Pulmonary artery endothelial cell (primary cell): ENCODE data around the gene GLYATL2. TPM values are rescaled to one million over a fixed set of nuclear protein-coding genes. Genes with fewer than 3 reads are reported as not detected.

Experiments
- DNase-seq: peaks from one replicate; pipeline ENCODE4 v3.0.0-alpha.2; 2011; ENCODE audit warnings: low read depth, low spot score
- total RNA-seq: library from RNA; depleted of rRNA; stranded (reverse); fragments of >200 nt; gene quantifications from 2 replicates; pipeline ENCODE4 v1.2.3, GENCODE V29; 2014

The GLYATL2 gene, protein sequence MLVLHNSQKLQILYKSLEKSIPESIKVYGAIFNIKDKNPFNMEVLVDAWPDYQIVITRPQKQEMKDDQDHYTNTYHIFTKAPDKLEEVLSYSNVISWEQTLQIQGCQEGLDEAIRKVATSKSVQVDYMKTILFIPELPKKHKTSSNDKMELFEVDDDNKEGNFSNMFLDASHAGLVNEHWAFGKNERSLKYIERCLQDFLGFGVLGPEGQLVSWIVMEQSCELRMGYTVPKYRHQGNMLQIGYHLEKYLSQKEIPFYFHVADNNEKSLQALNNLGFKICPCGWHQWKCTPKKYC
- not detected in 2 replicates for total RNA-seq

DNA sequence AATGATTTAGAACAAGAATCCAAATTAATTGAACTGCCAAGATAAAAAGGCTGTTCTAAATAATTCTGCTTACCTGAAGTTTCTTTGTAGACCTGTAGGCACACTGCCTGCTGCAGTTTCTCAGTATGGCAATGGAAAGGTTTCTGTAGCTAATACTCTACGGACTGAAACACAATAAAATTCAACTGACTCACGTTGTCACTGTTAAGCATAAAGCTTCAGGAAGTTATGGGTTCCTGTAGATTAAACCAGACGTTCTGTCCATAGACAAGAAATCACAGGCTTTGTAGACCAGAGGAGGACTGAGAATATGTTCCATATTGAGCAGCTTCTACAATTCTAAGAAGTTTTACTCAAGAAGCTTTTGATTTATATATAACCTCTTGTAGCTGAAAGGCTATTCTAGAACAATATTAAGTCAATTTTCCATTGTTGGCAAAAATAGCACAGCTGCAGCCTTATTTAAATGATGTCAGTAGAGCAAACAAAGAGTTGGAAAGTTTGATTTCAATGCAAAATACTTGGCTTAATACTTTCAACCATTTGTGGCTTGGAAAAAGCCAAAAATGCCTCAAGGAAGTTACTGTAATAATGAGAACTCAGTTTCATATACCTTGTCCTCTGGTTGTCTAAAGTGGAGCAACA lies at the start of gene GLYATL2:
GLYATL2 (minus strand) TSS at position 344 of the 645 bp plus-strand sequence. CDS start 5,092 bp downstream, outside the sequence.
- no peak for DNase-seq

DNA sequence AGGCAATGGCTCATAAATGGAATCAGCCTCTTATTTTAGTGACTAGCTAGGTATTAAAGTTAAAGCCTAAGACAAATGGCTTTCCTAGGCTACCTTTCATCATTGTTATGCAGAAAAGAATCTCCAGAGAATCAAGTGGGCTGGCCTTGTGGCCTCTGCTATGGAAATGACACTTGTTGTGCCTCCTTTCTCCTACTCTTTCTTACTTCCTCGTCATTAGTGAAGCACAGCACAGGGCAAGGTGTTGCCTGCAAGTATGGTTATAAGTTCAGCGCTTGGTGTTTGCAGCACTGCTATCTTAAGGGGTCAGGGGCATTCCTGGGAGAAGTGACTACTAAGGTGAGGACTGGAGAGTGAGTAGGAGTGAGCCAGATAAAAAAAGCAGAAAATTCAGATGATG lies 49.4 kb upstream of the GLYATL2 start:
- DNase-seq, result no peak

DNA sequence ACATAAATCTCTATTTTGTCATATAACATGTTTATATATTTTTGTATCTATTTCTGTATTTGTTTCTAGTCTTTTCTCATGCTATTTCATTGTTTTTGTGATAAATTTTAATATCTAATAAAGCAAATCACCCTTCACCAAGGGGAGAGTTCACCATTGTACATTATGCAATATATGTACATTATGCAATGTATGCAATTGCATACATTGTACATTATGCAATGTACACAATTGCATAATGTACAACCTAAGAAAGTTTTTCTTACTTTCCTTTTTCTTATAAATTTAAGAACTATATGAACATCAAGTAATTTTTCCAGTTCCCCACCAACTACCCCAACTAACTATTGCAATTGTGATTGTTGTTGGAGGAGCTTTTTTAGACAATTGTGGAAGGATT lies 44.1 kb upstream of the GLYATL2 start:
- no peak for DNase-seq

DNA sequence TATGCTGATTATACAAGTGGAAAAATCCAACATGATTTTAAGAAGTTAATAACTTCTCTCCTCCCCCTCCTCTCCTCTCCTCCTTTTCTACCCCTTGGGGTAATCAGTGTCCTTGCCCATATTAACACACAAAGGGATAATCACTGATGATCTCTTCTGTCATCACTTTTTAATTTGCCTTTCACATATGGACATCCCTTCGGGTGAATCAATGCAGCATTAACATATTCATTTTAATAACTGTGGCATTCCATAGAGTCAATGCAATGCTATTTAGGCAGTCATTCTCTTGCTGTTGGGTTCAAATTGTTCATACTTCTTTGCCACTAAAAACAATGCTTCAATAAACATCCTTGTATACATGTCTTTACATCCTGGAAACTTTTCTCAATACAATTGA lies 42.9 kb upstream of the GLYATL2 start:
- no peak for DNase-seq

DNA sequence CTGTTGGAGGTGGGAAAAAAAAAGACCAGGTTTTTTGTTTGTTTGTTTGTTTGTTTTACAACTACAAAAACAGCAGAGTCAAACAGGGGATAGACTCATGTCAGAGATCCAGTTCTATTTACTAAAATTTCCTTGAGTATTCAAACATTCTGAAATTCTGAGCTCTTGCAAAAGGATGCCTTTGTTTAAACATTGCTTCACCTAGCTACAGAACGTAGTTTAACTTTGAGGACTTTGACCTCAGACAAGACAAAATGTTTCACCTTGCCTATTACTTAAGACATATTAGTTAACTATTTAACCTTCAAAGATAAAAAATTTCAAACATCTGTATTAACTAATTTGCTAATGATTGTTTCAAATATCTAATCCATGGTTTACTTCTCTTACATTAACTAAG lies 36.1 kb upstream of the GLYATL2 start:
- no peak for DNase-seq

DNA sequence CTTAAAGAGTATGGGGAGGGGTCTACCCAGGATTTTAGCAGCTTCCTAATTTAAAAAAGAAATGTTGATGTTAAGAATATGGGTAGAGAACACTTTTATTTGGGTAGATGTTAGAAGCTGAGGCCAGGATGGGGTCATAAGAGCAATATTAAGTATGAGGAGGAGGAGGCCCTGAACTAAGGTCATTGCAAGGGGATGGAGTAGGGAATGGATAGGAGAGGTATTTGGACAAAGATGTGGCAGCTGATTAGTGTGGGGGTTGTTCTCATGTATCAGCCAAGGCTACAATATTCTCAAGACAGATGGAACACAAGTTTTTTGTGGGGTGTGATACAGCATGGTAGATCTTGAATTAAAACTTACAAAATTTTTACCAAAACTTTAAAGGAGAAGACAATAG lies 35.7 kb upstream of the GLYATL2 start:
- no peak for DNase-seq

DNA sequence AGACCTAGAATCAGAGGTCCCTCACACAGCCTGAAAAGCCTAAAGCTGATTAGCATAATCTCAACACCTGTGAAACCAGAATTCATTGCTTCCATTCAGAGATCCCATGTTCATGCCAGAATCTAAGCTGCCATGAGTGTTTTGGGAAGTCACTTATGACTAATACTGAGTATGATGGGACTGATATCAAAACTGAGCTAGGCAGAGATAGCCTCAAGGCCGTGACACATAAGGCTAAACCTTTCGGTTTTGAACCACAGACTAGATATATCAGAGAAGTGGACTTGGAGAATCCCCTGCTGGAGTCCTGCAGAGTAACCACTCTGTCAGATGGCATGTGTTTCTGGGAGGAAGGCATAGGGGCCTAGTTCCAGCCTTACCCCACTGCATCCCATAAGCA lies 23.1 kb upstream of the GLYATL2 start:
- DNase-seq, result no peak

DNA sequence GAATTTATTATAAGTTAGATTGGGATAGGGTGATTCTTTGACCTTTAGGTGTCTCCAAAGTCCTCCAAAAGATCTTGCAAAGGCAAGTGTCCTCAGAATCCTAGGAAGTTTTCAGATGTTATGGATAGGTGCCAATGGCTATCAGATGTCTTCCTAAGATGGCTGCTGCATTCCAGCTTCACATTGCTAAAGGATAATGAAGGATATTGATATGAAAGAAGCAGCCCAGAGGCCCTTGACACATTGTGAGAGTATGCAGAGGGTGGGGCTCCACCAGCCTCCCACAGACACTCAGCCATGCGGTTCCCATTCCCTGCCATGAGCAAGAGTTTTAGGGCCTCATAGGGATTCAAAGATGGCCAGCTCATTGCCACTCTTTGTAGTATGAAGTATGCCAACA lies 22.3 kb upstream of the GLYATL2 start:
- no peak for DNase-seq

DNA sequence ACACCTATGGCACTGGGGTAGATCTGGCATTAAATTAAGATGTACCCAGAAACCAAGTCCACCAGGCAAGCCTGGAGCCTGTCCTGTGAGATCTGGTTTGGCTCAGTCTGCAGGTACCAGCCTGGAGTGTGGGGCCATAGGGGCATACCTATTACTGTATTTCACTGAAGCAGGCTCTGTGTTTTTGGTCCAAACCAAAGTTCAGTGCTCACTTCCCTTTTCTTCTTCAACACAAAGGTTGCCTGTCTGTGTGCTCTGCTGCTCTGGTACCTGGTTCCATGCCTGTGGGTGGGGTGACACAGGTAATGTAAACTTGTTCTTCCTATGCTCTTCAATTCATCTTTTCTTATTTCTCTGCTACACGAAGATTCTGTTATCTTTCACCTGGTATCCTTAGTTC lies 19.8 kb upstream of the GLYATL2 start:
- no peak for DNase-seq

DNA sequence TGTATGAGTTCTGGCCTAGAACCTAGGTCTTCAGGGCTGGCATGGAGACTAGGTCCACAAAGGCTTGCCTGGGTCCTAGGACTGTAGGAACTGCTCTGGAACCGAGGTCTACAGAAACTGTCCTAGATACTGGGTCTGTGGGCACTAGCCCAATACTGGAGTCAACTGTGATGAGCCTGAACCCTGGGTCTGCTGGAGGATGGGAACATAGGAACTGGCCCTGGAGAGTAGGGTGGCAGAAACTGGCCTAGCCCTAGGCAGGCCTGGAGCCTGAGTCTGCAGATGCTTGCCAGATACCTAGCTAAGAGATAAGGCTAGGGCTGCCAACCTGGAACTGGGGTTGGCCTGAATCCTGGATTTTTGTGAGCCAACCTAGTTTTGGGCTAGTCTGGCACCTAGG lies 19.2 kb upstream of the GLYATL2 start:
- DNase-seq, result no peak

DNA sequence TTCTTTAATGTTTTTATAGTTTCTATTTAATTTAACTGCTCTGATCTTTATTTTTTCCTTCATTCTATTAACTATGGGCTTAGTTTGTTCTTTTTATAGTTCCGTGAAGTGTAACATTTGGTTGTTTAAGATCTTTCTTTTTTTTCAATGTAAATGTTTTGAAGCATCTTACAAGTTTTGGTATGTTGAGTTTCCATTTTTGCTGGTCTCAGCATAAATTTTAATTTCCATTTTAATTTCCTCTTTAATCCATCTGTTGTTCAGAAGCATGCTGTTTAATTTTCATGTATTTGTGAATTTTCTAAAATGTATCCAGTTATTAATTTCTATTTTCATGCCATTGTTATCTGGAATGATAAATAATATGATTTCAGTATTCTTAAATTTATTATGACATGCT lies 17.0 kb upstream of the GLYATL2 start:
- no peak for DNase-seq

DNA sequence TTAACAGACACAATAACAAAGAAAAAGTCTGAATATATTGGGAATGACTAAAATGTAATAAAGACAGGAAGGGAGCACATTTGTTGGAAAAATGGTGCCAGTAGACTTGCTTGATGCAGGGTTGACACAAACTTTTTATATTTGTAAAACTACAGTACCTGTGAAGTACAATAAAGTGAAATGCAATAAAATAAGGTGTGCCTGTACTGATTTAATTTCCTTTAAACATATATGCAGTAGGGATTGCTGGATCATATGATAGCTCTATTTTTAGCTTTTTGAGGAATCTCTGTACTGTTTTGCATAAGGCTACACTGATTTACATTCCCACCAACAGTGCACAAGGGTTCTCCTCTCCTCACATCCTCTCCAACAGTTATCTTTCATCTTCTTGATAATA lies 12.3 kb upstream of the GLYATL2 start:
- DNase-seq, result no peak

DNA sequence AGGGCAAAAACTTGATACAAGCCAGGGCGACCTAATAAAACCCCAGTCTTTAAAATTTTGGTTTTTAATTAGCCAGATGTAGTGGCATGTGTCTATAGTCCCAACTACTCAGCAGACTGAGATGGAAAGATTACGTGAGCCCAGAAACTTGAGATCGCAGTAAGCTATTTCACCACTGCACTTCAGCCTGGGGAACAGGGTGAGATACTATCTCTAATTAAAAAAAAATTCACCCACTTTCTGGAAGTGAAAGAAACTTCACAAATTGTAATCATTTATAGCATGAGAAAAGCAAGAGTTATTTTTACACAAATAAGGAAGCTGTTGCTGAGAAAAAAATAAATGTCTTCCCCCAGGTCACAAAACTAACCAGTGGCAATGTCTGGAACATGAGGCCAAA lies 882 bp upstream of the GLYATL2 start:
- DNase-seq, result no peak

DNA sequence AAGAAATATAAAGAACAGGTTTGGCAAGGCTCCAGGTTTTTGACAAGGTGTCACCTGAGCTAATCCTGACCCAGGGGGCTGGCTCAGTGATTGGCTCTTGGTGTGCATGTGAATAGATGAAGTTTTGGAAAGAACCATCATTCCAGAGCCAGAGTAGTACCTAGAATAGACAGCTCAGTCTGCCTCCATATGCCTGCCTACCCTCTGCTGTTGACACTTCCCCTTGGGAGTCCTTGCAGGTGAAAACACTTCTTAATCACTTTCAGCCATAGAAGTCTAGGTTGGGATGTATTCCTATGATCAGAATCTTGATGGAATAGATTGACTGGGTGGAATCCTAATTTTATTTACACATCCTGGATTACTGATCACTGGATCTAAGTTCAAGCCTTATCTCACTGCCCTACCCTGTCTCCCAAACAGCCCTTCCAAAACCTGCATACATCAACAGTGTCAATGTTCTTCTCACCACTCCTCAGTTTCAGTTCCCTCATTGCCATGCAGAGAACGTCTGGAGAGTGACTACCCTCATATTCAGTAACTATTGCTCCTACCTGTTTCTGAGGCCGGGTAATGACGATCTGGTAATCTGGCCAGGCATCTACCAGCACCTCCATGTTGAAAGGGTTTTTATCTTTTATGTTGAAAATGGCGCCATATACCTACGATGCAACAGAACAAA lies 6.7 kb downstream of the GLYATL2 start:
- DNase-seq, result no peak

DNA sequence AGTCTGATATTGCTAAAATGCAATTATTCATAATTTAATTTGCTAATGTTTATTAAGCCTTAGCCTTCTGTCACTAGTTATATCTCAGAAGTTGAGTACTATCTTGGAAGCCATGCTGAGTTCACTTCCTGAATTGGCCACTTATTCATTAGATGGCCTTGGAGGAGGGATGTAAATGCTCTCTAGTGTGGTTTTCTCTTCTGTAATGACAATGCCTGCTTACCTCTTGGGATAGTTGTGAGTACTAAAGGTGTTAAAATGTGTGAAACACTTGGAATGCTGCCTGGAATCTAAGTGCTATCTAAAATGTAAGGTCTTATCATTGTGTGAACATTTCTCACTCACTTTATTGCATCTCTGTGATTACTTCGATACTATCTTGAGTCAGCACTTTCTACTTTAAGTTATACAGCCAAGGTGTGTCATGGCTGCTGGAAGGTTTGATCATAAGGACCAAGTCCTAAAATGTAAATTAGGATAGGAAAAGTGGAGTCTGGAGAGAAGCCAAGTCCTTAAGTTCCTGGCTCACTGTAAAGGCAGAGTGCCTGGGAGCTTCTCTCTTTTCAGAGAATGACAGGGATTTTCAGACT lies 12.4 kb downstream of the GLYATL2 start:
- DNase-seq, result no peak

DNA sequence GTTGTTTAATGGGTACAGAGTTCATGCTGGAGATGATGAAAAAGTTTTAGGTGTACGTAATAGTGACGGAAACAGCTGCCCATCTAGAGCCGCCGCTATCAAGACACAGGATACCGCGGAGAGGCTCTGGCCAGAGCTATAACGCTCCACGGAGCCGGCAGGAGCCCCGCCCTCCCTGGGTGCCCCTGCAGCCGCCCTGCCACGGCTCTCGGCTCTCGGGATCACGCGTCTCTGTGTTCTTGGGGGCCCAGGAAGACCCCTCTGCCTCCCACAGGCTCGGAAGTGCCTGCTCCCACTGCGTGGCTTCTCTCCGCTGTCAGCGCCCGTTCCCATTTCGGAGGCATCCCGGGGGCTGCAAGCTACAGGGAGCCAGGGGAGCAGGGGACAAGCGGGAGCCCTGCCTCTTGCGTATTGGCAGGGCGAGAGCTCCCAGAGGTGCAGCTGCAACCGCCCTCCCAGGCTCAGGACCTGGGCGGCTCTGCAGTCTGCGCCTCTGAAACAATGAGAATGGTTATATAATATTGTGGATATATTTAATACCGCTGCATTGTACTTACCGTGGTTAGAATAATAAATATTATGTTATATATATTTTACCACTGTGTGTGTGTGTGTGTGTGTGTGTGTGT lies 13.7 kb downstream of the GLYATL2 start:
- no peak for DNase-seq

DNA sequence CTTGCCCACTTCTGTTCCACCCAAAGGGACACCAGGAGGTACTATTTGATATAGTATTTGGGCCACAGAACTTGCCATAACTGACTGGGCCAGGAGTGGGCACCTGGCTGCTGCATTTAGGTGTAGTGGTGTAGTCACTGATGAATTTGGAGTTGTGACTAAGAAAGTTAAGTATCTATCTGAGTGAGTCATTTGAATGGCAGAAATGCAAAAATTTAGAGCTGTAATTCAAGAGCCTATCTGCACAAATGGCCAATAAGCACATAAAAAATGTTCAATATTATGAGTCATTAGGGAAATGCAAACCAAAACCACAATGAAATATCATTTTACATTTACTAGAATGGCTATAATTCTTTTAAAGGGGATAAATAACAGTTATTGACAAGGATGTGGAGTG lies 14.7 kb downstream of the GLYATL2 start:
- no peak for DNase-seq

DNA sequence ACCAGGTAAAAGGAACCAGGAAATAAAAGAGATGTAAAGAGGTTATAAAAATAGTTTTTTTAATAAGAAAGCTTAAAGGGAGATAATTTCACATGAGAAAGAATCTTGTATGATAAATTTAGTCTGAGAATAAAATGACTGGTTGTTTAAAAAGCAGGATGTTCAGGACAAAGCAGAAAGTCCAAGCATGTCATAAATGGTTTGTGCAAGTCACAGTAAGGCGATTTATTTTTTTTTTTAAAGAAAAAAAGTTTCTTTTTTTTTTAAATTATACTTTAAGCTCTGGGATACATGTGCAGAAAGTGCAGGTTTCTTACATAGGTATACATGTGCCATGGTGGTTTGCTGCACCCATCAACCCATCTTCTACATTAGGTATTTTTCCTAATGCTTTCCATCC lies 30.8 kb downstream of the GLYATL2 start:
- DNase-seq, result no peak

DNA sequence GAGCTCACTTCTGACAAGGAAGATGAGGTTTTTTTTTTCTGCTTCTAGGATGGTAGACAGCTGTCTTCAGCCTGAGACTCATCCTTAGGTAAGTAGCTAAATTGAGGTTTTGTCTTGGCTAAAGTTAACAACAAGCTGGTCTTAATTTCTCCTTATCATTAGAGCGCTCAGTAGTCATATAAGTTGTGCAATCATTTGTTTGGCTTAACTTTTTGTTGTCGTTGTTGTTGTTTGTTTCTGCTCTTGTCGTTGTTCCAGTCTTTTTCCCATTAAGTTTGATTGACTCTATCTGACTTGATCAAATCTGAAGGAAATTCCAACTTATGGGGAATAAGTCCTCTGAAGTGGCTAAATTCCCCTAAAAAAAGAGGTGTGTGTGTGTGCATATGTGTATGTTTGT lies 33.0 kb downstream of the GLYATL2 start:
- no peak for DNase-seq

DNA sequence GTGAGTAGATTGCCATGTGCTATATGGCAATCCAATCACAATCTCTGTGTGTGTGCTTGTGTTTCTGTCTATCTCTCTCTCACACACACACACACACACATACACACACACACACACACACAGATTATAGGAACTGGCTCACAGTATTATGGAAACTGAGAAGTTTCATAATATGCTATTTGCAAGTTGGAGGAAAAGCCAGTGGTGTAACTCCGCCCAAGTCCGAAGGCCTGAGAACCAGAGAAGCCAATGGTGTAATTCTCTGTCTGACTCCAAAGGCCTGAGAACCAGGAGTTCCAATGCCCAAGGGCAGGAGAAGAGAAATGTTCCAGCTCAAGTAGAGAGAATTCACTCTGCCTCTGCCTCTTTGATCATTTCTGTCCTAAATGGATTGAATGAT lies 37.2 kb downstream of the GLYATL2 start:
- DNase-seq, result no peak

DNA sequence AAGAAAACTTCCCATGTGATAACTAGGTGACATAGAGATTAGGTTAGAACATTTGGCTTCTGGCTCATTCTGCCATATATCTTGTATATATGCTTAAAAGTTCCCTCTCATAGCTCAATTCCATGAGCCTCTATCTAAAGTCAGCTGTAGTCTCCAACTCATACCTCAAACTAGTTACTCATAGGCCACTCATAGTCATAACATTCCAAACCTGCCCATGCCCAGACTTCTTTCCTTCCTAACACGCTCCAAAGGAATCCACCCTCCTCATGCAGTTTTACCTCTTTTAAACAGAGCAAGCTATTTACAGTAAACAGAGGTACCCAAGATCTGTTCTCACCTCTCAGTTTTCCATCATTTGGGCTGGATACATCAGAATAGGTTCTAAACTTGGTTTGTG lies 39.4 kb downstream of the GLYATL2 start:
- no peak for DNase-seq

DNA sequence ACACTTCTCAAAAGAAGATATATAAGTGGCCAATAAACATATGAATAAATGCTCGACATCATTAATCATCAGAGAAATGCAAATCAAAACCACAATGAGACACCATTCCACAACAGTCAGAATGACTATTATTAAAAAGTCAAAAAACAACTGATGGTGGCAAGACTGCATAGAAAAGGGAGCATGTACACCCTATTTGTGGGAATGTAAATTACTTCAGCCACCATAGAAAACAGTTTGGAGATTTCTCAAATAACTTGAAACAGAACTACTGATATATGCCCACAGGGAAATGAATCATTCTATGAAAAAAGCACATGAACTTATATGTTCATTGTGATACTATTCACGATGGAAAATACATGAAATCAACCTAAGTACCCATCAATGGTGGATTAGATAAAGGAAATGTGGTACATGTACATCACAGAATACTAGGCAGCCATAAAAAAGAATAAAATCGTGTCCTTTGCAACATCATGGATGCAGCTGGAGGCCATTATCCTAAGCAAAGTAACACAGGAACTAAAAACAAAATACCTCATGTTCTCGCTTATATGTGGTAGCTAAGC lies 42.4 kb downstream of the GLYATL2 start:
- no peak for DNase-seq
